ENCODE data around the gene HSF5.

DNA sequence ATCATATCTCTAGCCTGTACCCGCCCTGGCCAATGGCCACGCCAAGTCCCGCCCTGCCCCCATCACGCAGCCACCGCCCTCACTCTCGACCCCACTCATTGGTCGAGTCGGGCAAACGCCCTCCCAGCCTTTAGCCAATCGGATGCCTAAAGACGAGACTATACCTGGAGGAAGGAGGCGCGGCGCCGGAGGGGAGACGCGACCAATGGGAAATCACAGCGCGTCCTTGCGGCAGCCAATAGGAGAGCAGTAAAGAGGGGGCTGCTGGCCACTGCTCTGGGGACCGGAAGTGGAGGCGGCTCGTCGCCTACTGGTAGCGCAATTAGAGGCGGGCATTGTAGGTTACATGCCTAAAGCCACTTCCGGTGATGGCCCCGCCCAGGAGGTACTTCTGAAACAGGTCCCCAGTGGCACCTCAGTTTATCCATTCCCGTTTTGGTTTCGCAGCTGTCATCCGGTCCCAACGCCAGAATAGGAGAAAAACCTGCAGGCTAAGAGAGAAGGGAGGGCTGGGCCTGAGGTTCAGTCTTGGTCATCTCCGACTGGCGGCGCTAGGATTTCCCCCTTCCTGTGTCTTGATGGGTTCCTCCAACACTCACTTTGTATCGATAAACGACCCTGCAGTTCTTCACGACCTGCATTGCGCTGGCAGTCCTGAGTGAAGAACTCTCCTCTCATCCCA is 29.9 kb upstream of the HSF5 start:
- TF ChIP-seq, protein P1, sequence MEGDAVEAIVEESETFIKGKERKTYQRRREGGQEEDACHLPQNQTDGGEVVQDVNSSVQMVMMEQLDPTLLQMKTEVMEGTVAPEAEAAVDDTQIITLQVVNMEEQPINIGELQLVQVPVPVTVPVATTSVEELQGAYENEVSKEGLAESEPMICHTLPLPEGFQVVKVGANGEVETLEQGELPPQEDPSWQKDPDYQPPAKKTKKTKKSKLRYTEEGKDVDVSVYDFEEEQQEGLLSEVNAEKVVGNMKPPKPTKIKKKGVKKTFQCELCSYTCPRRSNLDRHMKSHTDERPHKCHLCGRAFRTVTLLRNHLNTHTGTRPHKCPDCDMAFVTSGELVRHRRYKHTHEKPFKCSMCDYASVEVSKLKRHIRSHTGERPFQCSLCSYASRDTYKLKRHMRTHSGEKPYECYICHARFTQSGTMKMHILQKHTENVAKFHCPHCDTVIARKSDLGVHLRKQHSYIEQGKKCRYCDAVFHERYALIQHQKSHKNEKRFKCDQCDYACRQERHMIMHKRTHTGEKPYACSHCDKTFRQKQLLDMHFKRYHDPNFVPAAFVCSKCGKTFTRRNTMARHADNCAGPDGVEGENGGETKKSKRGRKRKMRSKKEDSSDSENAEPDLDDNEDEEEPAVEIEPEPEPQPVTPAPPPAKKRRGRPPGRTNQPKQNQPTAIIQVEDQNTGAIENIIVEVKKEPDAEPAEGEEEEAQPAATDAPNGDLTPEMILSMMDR (IDR thresholded peaks at IDR 0.05; ENCODE audit: borderline replicate concordance, extremely low read depth, low read length, poor library complexity, severe bottlenecking): no peak
- no peak for TF ChIP-seq EZH2 (IDR thresholded peaks at IDR 0.05; ENCODE audit: borderline replicate concordance, low read depth, low read length, severe bottlenecking)

Measured in DND-41 (cell line).